Memory B cell (primary cell): ENCODE data around the gene NDUFS4.
"Not testable (repeated sequence)": the region's sequence is repeated elsewhere in the genome, so short reads cannot be mapped to it uniquely, and the experiment has no call there.

Experiments
- ATAC-seq: fragments of 150-1000 bp; cut with Tn5 transposase; 2 replicates; pipeline ENCODE4 v1.10.0; 2021; ENCODE audit warnings: low read depth, mild to moderate bottlenecking, moderate library complexity
- DNase-seq, 2 donors: peaks; one replicate each; pipeline ENCODE4 v3.0.0; 2022; ENCODE audit warnings: low spot score in 2 of 2
- H3K27ac Mint-ChIP-seq: one replicate; pipeline ENCODE4 v1.8.0; 2022; ENCODE audit warnings: mild to moderate bottlenecking, moderate library complexity, mixed read lengths
- H3K27me3 Mint-ChIP-seq: one replicate; pipeline ENCODE4 v1.8.0; 2022; ENCODE audit warnings: mixed read lengths
- H3K36me3 Mint-ChIP-seq: one replicate; pipeline ENCODE4 v1.8.0; 2022; ENCODE audit warnings: mild to moderate bottlenecking, mixed read lengths
- H3K4me1 Mint-ChIP-seq: one replicate; pipeline ENCODE4 v1.8.0; 2022; ENCODE audit warnings: mixed read lengths
- H3K4me3 Mint-ChIP-seq: one replicate; pipeline ENCODE4 v1.8.0; 2022; ENCODE audit warnings: mild to moderate bottlenecking, moderate library complexity, mixed read lengths
- H3K9me3 Mint-ChIP-seq: one replicate; pipeline ENCODE4 v1.8.0; 2022; ENCODE audit warnings: mixed read lengths

NDUFS4 gene

DNA sequence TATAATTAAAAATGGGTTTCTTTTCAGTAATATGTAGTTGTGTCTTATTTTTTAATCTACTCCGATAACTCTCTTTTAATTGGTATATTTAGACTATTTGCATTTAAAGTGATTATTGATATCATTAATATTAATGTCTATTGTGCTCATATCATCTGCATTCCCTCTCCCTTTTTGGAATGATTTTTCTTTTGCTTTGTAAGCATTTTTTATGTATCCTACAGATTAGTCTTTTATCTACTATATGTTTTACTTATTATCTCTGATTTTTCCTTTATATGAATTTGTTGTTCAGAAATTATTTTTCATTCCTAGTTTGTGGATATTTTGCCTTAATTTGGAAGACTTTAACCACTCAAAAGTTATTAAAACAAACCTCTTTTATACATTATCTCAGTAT lies 34.0 kb downstream of the NDUFS4 start:
- Mint-ChIP-seq H3K27me3 (no peaks in the 10 kb centered on the region), H3K27ac (no peak overlapping the region), H3K4me3 (no peak overlapping the region), H3K9me3 (no peaks in the 10 kb centered on the region), H3K4me1 (peaks cover 30% of the 10 kb centered on the region), H3K36me3 (peaks cover 12% of the 10 kb centered on the region)
- DNase-seq (no peak), ATAC-seq (no peak)

GRCh38 chr5:53597894-53598293 lies 37.5 kb downstream of the NDUFS4 start:
- Mint-ChIP-seq H3K27me3 (no peaks in the 10 kb centered on the region), H3K36me3 (peaks cover 15% of the 10 kb centered on the region), H3K4me1 (peaks cover 20% of the 10 kb centered on the region), H3K9me3 (no peaks in the 10 kb centered on the region), H3K27ac (no peak overlapping the region), H3K4me3 (no peak overlapping the region)
- DNase-seq (no peak), ATAC-seq (no peak)

DNA sequence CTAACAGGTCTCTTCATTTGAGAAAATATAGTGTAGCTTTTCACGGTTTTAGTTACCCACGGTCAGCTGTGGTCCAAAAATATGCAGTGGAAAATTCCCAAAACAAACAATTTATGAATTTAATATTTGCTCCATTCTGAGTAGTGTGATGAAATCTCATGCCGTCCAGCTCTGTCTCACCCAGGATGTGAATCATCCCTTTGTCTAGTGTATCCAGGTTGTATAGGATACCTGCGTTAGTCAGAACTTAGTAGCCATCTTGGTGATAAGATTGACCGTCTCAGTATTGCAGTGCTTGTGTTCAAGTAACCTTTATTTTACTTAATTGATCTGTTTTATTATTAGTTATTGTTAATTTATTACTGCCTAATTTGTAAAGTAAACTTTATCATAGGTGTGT lies 41.1 kb downstream of the NDUFS4 start:
- Mint-ChIP-seq H3K27ac (no peak overlapping the region), H3K36me3 (peaks cover 31% of the 10 kb centered on the region), H3K4me1 (peaks cover 4% of the 10 kb centered on the region), H3K9me3 (no peaks in the 10 kb centered on the region), H3K4me3 (no peak overlapping the region), H3K27me3 (no peaks in the 10 kb centered on the region)
- ATAC-seq (no peak), DNase-seq (no peak)

DNA sequence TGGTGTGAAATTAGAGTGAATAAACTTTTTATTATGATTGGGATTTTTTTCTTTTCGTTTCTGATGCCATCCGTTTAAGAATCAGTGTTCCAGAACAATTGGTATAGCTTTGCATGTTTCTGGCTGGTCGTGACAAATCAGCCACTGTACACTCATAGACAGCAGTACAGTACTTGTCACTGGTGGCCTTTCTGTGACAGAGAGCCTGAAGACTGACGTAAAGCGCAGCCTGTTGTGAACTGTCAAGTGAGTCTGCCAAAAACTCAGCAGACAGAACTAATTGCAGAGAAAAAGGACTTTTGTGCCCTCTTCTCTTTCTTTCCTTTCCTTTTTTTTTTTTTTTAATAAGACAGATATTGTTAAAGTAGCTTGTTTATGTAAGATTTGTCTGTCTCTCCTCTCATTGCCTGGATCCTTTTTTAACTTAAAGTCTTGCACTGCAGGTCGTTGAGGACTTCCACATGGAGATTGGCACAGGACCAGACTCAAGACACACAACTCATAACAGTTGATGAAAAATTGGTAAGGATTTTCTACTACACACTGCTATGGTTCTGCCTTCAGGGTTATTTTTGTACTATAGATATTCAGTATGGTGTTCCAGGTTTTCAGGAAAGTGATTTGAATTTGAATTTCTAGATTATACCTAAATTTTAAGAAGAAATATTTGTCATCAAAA lies 42.7 kb downstream of the NDUFS4 start:
- ATAC-seq (no peak), DNase-seq (no peak)
- H3K36me3 Mint-ChIP-seq = peaks cover 24% of the 10 kb centered on the region
- H3K27me3 Mint-ChIP-seq = no peaks in the 10 kb centered on the region
- H3K4me3 Mint-ChIP-seq = no peak overlapping the region
- no peaks in the 10 kb centered on the region for H3K4me1 Mint-ChIP-seq
- no peaks in the 10 kb centered on the region for H3K9me3 Mint-ChIP-seq
- H3K27ac Mint-ChIP-seq = no peak overlapping the region

DNA sequence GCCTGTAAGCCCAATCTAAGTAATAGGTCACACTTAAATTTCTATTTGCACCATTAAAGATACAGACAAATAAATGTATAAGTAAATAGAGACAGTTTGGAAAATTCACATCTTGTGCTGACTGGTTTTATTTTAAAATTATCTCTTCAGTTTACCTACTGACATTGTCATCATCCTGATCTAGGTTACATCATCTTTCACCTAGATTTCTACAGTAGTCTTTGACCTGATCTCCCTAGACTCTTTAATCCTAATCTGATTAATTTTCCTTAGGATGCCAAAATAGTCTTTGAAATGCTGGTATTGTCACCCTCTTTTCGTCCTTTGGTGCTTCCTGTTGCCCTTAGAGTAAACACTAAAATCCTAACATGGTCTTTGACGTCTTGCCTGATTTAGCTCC lies 43.9 kb downstream of the NDUFS4 start:
- H3K4me1 Mint-ChIP-seq = no peaks in the 10 kb centered on the region
- H3K27ac Mint-ChIP-seq = no peak overlapping the region
- no peaks in the 10 kb centered on the region for H3K9me3 Mint-ChIP-seq
- H3K4me3 Mint-ChIP-seq = no peak overlapping the region
- ATAC-seq (no peak), DNase-seq (no peak)
- H3K36me3 Mint-ChIP-seq = peaks cover 33% of the 10 kb centered on the region
- H3K27me3 Mint-ChIP-seq = no peaks in the 10 kb centered on the region

GRCh38 chr5:53607886-53608285 lies 47.4 kb downstream of the NDUFS4 start:
- H3K4me1 Mint-ChIP-seq = peaks cover 2% of the 10 kb centered on the region
- H3K27ac Mint-ChIP-seq = no peak overlapping the region
- DNase-seq (no peak), ATAC-seq (no peak)
- H3K4me3 Mint-ChIP-seq = no peak overlapping the region
- H3K36me3 Mint-ChIP-seq = peaks cover 36% of the 10 kb centered on the region
- no peaks in the 10 kb centered on the region for H3K9me3 Mint-ChIP-seq
- H3K27me3 Mint-ChIP-seq = no peaks in the 10 kb centered on the region

- ATAC-seq, H3K4me1 Mint-ChIP-seq, H3K9me3 Mint-ChIP-seq, DNase-seq, H3K4me3 Mint-ChIP-seq, H3K27ac Mint-ChIP-seq, H3K27me3 Mint-ChIP-seq: not testable (repeated sequence)
- peaks cover 36% of the 10 kb centered on the region for H3K36me3 Mint-ChIP-seq
Observed at GRCh38 chr5:53608897-53609296, 48.5 kb downstream of the NDUFS4 start.

DNA sequence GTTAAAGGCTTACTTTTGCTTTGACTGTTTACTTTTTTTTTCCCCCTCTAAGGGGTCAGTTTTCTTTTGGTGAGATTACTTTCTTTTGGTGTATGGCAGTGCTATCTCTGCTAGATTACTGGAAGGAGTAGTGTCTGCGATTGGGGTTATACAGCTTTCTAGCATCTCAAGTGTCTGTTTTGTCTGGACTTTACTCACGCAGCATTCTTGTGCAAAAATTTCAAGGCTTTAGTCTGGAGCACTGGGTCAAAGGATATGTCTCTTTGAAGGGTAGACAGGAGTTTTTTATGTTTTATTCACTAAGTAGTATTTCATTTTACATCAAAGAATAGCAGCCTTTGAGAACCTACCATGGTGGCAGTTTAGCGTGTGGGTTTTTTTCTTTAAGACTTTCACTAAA lies 52.6 kb downstream of the NDUFS4 start:
- H3K4me1 Mint-ChIP-seq = peaks cover 9% of the 10 kb centered on the region
- H3K27ac Mint-ChIP-seq = no peak overlapping the region
- H3K27me3 Mint-ChIP-seq = no peaks in the 10 kb centered on the region
- ATAC-seq (no peak), DNase-seq (no peak)
- peaks cover 3% of the 10 kb centered on the region for H3K9me3 Mint-ChIP-seq
- no peak overlapping the region for H3K4me3 Mint-ChIP-seq
- H3K36me3 Mint-ChIP-seq = peaks cover 25% of the 10 kb centered on the region

DNA sequence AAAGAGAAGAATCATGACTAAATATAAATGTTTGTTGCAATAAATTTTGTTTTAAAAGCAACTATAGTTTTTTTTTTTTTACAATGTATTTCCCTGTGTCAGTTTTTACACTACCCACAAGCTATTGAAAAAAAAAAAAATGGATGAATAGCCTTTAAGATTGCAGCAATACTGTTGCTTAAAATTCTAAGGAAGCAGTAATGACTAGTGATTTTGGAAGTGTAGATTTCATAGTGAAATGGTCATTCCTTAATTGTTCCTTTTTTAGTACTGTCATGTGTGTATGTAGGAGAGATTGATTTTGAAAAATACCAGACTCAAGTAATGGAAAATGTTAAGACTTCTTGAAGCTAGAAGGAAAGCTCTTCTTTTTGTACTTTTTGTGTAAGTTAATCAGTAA lies 53.1 kb downstream of the NDUFS4 start:
- H3K27ac Mint-ChIP-seq = no peak overlapping the region
- peaks cover 3% of the 10 kb centered on the region for H3K9me3 Mint-ChIP-seq
- H3K36me3 Mint-ChIP-seq = peaks cover 21% of the 10 kb centered on the region
- no peak for ATAC-seq
- DNase-seq = no peak
- H3K4me1 Mint-ChIP-seq = peaks cover 9% of the 10 kb centered on the region
- H3K4me3 Mint-ChIP-seq = no peak overlapping the region
- no peaks in the 10 kb centered on the region for H3K27me3 Mint-ChIP-seq

DNA sequence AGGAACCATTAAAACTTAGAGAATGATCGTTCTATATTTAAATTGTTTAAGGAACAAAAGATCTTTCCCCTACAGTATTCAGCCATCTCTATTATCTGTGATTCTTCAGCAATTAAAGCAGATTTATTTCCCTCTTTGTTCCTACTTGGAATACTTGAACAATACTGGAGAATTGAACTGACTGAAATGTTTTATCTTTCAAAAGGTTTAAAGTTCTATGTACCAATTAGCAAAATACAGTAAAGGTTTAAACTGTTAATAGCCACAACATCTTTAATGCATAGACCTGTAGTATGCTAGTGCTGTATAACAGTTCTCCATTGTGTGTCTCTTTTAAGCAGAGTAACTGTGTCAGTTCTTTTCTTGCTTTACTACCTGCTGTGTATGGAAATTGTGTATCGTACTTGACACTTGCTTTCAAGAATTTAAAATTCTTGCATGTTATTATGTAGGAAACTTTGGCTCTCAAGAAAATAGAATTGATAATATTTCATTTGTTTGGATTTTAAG lies 54.0 kb downstream of the NDUFS4 start:
- H3K4me3 Mint-ChIP-seq = no peak overlapping the region
- no peaks in the 10 kb centered on the region for H3K27me3 Mint-ChIP-seq
- peaks cover 9% of the 10 kb centered on the region for H3K4me1 Mint-ChIP-seq
- H3K36me3 Mint-ChIP-seq = peaks cover 15% of the 10 kb centered on the region
- peaks cover 3% of the 10 kb centered on the region for H3K9me3 Mint-ChIP-seq
- ATAC-seq (no peak), DNase-seq (no peak)
- no peak overlapping the region for H3K27ac Mint-ChIP-seq

- DNase-seq = no peak
- Mint-ChIP-seq H3K27ac (no peak overlapping the region), H3K4me1 (peaks cover 7% of the 10 kb centered on the region), H3K9me3 (peaks cover 5% of the 10 kb centered on the region), H3K36me3 (peaks cover 15% of the 10 kb centered on the region), H3K27me3 (no peaks in the 10 kb centered on the region), H3K4me3 (no peak overlapping the region)
- no peak for ATAC-seq
Observed at GRCh38 chr5:53616939-53617549, 56.6 kb downstream of the NDUFS4 start.

DNA sequence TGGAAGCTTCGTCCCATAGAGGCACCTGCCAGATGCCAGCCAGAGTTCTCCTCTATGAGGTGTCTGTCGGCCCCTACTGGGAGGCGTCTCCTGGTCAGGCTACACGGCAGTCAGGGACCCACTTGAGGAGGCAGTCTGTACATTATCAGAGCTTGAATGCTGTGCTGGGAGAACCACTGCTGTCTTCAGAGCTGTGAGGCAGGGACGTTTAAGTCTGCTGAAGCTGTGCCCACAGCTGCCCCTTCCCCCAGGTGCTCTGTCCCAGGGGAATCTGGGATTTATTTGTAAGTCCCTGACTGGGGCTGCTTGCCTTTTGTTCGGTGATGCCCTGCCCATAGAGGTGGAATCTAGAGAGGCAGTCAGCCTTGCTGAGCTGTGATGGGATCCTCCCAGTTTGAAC lies 70.8 kb downstream of the NDUFS4 start:
- ATAC-seq (no peak), DNase-seq (no peak)
- Mint-ChIP-seq H3K27ac (no peak overlapping the region), H3K4me3 (no peak overlapping the region), H3K36me3 (peaks cover 41% of the 10 kb centered on the region), H3K4me1 (peaks cover 29% of the 10 kb centered on the region), H3K9me3 (peaks cover 4% of the 10 kb centered on the region), H3K27me3 (no peaks in the 10 kb centered on the region)

DNA sequence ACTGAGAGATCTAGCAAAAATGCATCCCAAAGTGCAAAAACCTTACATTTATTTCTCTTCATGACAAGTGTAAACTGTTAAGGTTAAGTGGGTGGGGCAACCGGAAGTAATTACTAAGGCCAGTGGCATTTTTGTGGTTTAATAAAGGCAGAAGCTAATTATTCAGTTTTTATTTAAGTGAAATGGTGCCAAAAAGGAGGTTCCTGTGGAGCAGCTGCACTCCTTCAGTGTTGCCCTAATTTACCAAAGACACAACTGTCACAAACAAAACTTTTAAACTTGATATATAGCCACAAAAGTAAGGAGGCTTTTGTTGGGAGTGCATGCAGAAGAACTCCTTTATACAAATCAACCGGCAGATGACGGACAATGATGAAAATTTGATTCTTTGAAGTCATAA lies 81.6 kb downstream of the NDUFS4 start:
- no peak for DNase-seq
- ATAC-seq = no peak
- Mint-ChIP-seq H3K36me3 (peaks cover 17% of the 10 kb centered on the region), H3K4me1 (peaks cover 4% of the 10 kb centered on the region), H3K27ac (no peak overlapping the region), H3K27me3 (no peaks in the 10 kb centered on the region), H3K9me3 (no peaks in the 10 kb centered on the region), H3K4me3 (no peak overlapping the region)

GRCh38 chr5:53643445-53643844 lies 83.0 kb downstream of the NDUFS4 start:
- no peak for ATAC-seq
- DNase-seq = no peak
- Mint-ChIP-seq H3K27ac (no peak overlapping the region), H3K27me3 (no peaks in the 10 kb centered on the region), H3K4me1 (peaks cover 4% of the 10 kb centered on the region), H3K9me3 (no peaks in the 10 kb centered on the region), H3K36me3 (peaks cover 18% of the 10 kb centered on the region), H3K4me3 (no peak overlapping the region)

DNA sequence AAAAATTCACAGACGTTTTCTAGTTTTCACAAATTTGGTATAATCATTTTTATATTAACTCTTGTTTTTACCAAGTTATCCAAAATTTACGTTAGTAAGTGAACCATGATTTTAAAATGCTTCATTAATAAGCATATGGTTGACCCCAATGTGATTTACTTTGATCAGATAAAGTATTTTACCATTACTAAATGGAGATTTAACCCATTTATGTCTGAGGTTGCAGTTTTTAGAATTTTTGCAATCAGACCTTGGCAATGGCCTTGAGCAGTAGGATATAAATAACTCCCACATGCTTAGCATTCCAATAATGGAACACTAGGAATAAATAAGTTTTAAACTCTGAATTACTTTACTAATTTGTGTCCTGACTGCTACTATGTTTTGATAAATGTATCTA lies 84.6 kb downstream of the NDUFS4 start:
- Mint-ChIP-seq H3K27ac (no peak overlapping the region), H3K9me3 (peaks cover 3% of the 10 kb centered on the region), H3K4me3 (no peak overlapping the region), H3K27me3 (no peaks in the 10 kb centered on the region), H3K4me1 (peaks cover 3% of the 10 kb centered on the region), H3K36me3 (peaks cover 27% of the 10 kb centered on the region)
- DNase-seq (no peak), ATAC-seq (no peak)
